Right lobe of liver (tissue), 6 donors: ENCODE results near the gene CUBN. TPM values are rescaled to one million over a fixed set of nuclear protein-coding genes. Genes with fewer than 3 reads are reported as not detected.
A peak's percentile ranks its signal among the peaks of the same experiment; 100 is the strongest.

Experiments
- ATAC-seq, 4 donors: fragments of 200-7000 bp; cut with Tn5 transposase; one replicate each; pipeline ENCODE4 v1.9.1; 2020; ENCODE audit warnings: mild to moderate bottlenecking in 4 of 4, moderate library complexity in 4 of 4
- DNase-seq, 3 donors: peaks; one replicate each; pipeline ENCODE4 v3.0.0-alpha.2; 2020
- H3K27ac ChIP-seq, 3 donors: fragments of 200-600 bp; one replicate each; pipeline ENCODE4 v1.8.0; 2022
- H3K27me3 ChIP-seq, 2 donors: fragments of 200-600 bp; one replicate each; pipeline ENCODE4 v1.8.0; 2022
- H3K36me3 ChIP-seq, 4 donors: fragments of 200-600 bp; sonication (generic) in 1 of 4; one replicate each; pipeline versions ENCODE4 v1.5.1 to v1.8.0; 2017 to 2022; ENCODE audit warnings: control low read depth in 1 of 4
- H3K4me1 ChIP-seq, 4 donors: fragments of 200-600 bp; sonication (generic) in 1 of 4; one replicate each; pipeline versions ENCODE4 v1.5.1 to v1.8.0; 2017 to 2022; ENCODE audit warnings: control low read depth in 1 of 4
- H3K4me3 ChIP-seq, 3 donors: fragments of 200-600 bp; one replicate each; pipeline ENCODE4 v1.8.0; 2022
- H3K9me3 ChIP-seq, 4 donors: fragments of 200-600 bp; sonication (generic) in 1 of 4; one replicate each; pipeline versions ENCODE4 v1.5.1 to v1.8.0; 2017 to 2022; ENCODE audit warnings: control low read depth in 1 of 4
- POLR2A ChIP-seq: fragments of 450-650 bp; IDR thresholded peaks from one replicate; pipeline ENCODE4 v1.6.1; 2017; ENCODE audit warnings: antibody characterized with exemption, mild to moderate bottlenecking
- WGBS: methylation state at CpG from one replicate; pipeline ENCODE4 v1.1.6; 2018; ENCODE audit warnings: low coverage, low lambda C conversion rate; ENCODE audit not compliant: insufficient coverage; ENCODE audit errors: missing lambda C conversion rate; 5-methylcytosine and 5-hydroxymethylcytosine counted together
- intact Hi-C, 2 donors: fragments of 100-400 bp; cut with DNase I; formaldehyde crosslinking; loops; one replicate each; pipeline versions ENCODE4 v1.11.2 to v1.14.1; 2022
- total RNA-seq, 6 experiments: library from RNA; depleted of rRNA in 2 of 6; stranded (reverse); fragments of >200 nt in 2 of 6; fragmentation: NEBNext Ultra II Directional in 3 of 6; extraction: Animal tissue kit (Norgen Biotek cat#: 25700) in 3 of 6; gene quantifications; one replicate each; pipeline versions ENCODE4 v1.1.0 to v1.2.4, GENCODE V29; 2016 to 2023
- TF ChIP-seq, protein P1 (sequence below), 4 donors: fragments of 200-600 bp in 3 of 4; fragments of 450-650 bp in 1 of 4; IDR thresholded peaks; one replicate each; pipeline versions ENCODE4 v1.5.1 to v1.8.0; 2016 to 2022; ENCODE audit warnings: antibody characterized with exemption in 4 of 4, mild to moderate bottlenecking in 2 of 4
- donor health status: DM: no; HTN: yes; CAD: no.
- donor health status: DM: no; HTN: no; CAD: no.
- donor health status: DM: no; HTN: no; CAD: no.
- donor health status: DM: no; HTN: yes; CAD: no.
- donor health status: DM: no; HTN: yes; CAD: no.

CUBN gene
- total RNA-seq, 6 experiments from 2014 or later = 0.07 to 0.74 (median 0.27) TPM

DNA sequence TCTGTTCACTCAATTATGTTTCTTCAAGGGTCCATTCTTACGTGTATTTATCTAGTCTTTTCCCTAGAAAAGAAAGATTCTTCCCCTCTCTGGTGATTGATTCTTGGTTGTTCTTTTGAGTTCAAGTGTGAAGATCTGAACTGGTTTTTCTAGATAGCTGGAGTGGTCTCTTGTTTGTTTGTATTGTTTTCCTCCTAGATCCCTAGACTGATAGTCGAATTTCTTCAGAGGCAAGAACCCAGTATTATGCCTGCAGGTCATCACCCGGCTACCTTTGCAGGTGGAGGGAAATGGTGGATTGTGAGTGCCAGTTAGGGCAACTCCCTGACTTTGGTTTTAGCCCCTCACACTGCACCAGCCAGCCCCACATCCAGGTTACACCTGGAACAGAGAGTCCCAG, 310.2 kb downstream of the CUBN start:
- H3K36me3 ChIP-seq = no peaks in the 10 kb centered on the region
- TF ChIP-seq, protein P1, sequence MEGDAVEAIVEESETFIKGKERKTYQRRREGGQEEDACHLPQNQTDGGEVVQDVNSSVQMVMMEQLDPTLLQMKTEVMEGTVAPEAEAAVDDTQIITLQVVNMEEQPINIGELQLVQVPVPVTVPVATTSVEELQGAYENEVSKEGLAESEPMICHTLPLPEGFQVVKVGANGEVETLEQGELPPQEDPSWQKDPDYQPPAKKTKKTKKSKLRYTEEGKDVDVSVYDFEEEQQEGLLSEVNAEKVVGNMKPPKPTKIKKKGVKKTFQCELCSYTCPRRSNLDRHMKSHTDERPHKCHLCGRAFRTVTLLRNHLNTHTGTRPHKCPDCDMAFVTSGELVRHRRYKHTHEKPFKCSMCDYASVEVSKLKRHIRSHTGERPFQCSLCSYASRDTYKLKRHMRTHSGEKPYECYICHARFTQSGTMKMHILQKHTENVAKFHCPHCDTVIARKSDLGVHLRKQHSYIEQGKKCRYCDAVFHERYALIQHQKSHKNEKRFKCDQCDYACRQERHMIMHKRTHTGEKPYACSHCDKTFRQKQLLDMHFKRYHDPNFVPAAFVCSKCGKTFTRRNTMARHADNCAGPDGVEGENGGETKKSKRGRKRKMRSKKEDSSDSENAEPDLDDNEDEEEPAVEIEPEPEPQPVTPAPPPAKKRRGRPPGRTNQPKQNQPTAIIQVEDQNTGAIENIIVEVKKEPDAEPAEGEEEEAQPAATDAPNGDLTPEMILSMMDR (IDR thresholded peaks at IDR 0.05) = no peak
- no peak for TF ChIP-seq POLR2A
- no peak overlapping the region for H3K4me3 ChIP-seq
- H3K9me3 ChIP-seq = no peaks in the 10 kb centered on the region
- intact Hi-C loops = no loop called here
- DNase-seq (no peak), ATAC-seq (no peak)
- H3K27me3 ChIP-seq = no peaks in the 10 kb centered on the region
- no peak overlapping the region for H3K27ac ChIP-seq
- H3K4me1 ChIP-seq = peaks cover 0 to 4% (median 0%) of the 10 kb centered on the region in 4 donors
- 56% methylated on average over 3 of the region's 3 CpGs for WGBS

DNA sequence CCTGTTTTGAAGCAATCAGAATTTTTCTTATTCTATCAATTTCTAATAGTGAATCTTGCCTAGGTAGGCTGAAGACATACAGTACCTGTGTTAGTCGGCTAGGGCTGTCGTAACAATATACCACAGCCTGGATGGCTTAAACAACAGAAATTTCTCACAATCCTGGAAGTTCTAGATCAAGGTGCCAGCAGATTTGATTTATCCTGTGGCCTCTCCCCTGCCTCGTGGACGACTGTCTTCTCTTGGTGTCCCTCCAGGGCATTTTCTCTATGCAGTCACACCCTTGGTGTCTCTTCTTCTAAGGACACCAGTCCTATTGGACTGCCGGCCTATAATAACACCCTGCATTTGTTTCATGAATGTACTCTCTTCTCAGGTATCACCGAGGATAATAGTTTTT, 310.6 kb downstream of the CUBN start:
- no peak for TF ChIP-seq POLR2A
- TF ChIP-seq, protein P1 (IDR thresholded peaks at IDR 0.05) = no peak
- WGBS = 75% methylated on average over 5 of the region's 6 CpGs
- peaks cover 0 to 4% (median 0%) of the 10 kb centered on the region in 4 donors for H3K4me1 ChIP-seq
- H3K36me3 ChIP-seq = no peaks in the 10 kb centered on the region
- DNase-seq = no peak
- H3K27me3 ChIP-seq = no peaks in the 10 kb centered on the region
- H3K27ac ChIP-seq = no peak overlapping the region
- H3K4me3 ChIP-seq = no peak overlapping the region
- ATAC-seq = no peak
- intact Hi-C loops = no loop called here
- H3K9me3 ChIP-seq = no peaks in the 10 kb centered on the region

DNA sequence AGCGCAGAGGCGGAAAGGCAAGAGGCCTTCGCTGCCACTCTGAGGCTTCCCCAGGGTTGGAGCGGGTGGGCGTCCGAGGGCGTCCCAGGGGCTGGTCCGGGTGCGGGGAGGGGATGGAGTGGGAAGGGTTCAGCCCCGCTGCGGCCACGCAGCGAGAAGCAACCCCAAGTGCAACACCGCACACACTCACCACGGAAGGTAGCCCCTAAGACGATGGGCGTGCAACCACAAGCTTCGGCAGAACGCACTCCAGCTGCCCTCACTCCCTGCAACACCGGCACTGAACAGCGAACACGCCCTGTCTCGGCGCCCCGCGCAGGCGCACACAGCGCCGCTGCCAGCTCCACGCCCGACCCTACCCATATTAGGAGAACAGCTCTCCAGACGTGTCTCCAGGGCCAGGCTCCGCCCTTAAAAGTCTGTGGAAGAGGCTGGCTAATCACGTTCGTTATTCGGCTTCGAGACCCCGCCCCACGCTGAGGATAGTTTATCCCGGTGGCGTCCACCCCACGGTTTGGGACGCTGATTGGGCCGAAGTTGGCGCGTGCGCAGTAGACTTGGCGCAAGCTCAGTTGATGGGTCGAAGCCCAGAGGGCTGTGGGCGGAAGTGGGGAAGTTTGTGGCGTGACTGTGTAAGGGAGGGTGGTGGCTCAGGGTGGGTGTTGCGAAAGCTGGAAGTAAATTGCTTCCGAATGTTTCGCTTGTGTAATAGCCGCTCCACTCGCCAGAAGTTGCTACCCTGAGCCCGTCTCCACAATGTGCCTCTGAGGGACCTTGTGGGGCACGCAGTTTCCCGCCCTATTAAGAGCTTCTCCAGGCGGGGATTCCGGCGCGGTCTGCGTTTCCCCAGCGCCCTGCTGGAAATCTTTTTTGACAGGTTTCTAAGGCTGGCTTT, 312.2 kb downstream of the CUBN start, which contains the start of gene RSU1:
TSS of gene RSU1 (minus strand) at position 300 of the 895 bp plus-strand sequence. CDS start 343 bp downstream, outside the sequence.
- 1% methylated on average over 25 of the region's 65 CpGs for WGBS
- Histone ChIP-seq H3K27ac (peak within 1 kb of the TSS; percentile 82 to 93 (median 84)), H3K9me3 (no peaks in the 10 kb centered on the region), H3K4me3 (peak within 1 kb of the TSS; percentile 61 to 86 (median 84)), H3K27me3 (no peaks in the 10 kb centered on the region), H3K36me3 (no peaks in the 10 kb centered on the region), H3K4me1 (peaks cover 0 to 4% (median 0%) of the 10 kb centered on the region in 4 donors)
- ATAC-seq (peak; percentile 97 to 99 (median 98)), DNase-seq (peak; percentile 100)
- intact Hi-C loops = no loop called here
- TF ChIP-seq, protein P1 (IDR thresholded peaks at IDR 0.05) = no peak
- TF ChIP-seq POLR2A = peak; percentile 87

DNA sequence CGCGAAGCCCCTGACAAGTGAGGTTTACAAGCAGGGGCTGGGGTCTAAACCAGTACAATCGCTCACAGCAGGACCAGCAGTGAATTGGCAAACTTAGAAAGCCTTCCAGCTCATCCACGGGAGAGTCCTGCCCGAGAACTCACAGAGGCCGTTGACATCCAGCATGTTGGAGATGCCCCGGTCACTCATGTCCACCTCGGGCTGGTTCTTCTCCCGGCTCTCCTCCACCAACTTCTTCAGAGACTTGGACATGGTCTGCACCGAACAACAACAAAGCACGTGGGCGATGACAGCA, 312.8 kb downstream of the CUBN start:
- peak overlapping the region; percentile 61 to 86 (median 84) for H3K4me3 ChIP-seq
- no peaks in the 10 kb centered on the region for H3K27me3 ChIP-seq
- DNase-seq = no peak
- peak overlapping the region; percentile 6 to 72 (median 7) for H3K27ac ChIP-seq
- TF ChIP-seq, protein P1 (IDR thresholded peaks at IDR 0.05) = no peak
- H3K36me3 ChIP-seq = no peaks in the 10 kb centered on the region
- H3K9me3 ChIP-seq = no peaks in the 10 kb centered on the region
- intact Hi-C loops = no loop called here
- 14% methylated on average over 5 of the region's 12 CpGs for WGBS
- peaks cover 0 to 4% (median 0%) of the 10 kb centered on the region in 4 donors for H3K4me1 ChIP-seq
- peak in 1 of 4 donors; percentile 10 for ATAC-seq
